IMR-90 (cell line): ENCODE measurements around the gene RPL15. TPM values are rescaled to one million over a fixed set of nuclear protein-coding genes. Genes with fewer than 3 reads are reported as not detected.

Experiments
- ATAC-seq: fragments of 200-7000 bp; cut with Tn5 transposase; 2 replicates; pipeline ENCODE4 v1.9.1; 2020; ENCODE audit warnings: low read depth, mild to moderate bottlenecking, moderate library complexity
- BruUV-seq: library from RNA; stranded (reverse); fragments of 400-500 nt; replicated peaks from 2 replicates; lab custom pipeline; 2021; lab: Mats Ljungman, UMichigan
- CTCF ChIA-PET: fragments of 300-600 bp; formaldehyde crosslinking; extraction: SDS; loops from one replicate; lab custom pipeline; 2021; ENCODE audit warnings: antibody characterized with exemption; lab: Yijun Ruan, JAX
- POLR2A ChIA-PET: fragments of 300-600 bp; sonication (Branson Sonifier 250); formaldehyde crosslinking; loops from one replicate; lab custom pipeline; 2022; ENCODE audit warnings: antibody characterized with exemption; ENCODE audit not compliant: unreplicated experiment; lab: Charles Lee
- DNase-seq: peaks from one replicate; pipeline ENCODE4 v3.0.0; 2013
- H2AFZ ChIP-seq: replicated peaks from 2 replicates; pipeline ENCODE3; 2013; ENCODE audit warnings: low read length, mild to moderate bottlenecking; ENCODE audit not compliant: poor library complexity
- H2AK5ac ChIP-seq: 2 replicates; pipeline ENCODE4 v1.6.1; 2013; ENCODE audit warnings: low read depth, low read length, inconsistent platforms
- H2AK9ac ChIP-seq: replicated peaks from 2 replicates; pipeline ENCODE3; 2013; ENCODE audit warnings: mild to moderate bottlenecking, low read depth, low read length, moderate library complexity; ENCODE audit not compliant: poor library complexity
- H2BK120ac ChIP-seq: 2 replicates; pipeline ENCODE4 v1.6.1; 2013; ENCODE audit warnings: low read depth, low read length, inconsistent platforms
- H2BK15ac ChIP-seq: 3 replicates; pipeline ENCODE4 v1.6.1; 2013; ENCODE audit warnings: low read depth, low read length, inconsistent platforms
- H2BK20ac ChIP-seq: 2 replicates; pipeline ENCODE4 v1.6.1; 2013; ENCODE audit warnings: low read depth, mild to moderate bottlenecking, inconsistent platforms, low read length, moderate library complexity
- H2BK5ac ChIP-seq: 2 replicates; pipeline ENCODE4 v1.6.1; 2013; ENCODE audit warnings: mild to moderate bottlenecking, low read depth, low read length, inconsistent platforms; ENCODE audit not compliant: poor library complexity, severe bottlenecking
- H3K14ac ChIP-seq: replicated peaks from 2 replicates; pipeline ENCODE4 v1.6.1; 2013; ENCODE audit warnings: low read depth, low read length, inconsistent platforms
- H3K18ac ChIP-seq: 2 replicates; pipeline ENCODE4 v1.6.1; 2013; ENCODE audit warnings: low read depth, low read length, control low read depth
- H3K23ac ChIP-seq: 2 replicates; pipeline ENCODE4 v1.6.1; 2013; ENCODE audit warnings: low read depth, low read length, inconsistent platforms
- H3K27ac ChIP-seq: 2 replicates; pipeline ENCODE4 v1.5.1; 2013; ENCODE audit warnings: mild to moderate bottlenecking, control low read depth, low read length; ENCODE audit not compliant: insufficient read depth
- H3K27me3 ChIP-seq: 2 replicates; pipeline ENCODE4 v1.6.1; 2013; ENCODE audit warnings: low read length; ENCODE audit not compliant: control insufficient read depth, insufficient read depth
- H3K36me3 ChIP-seq: 2 replicates; pipeline ENCODE4 v1.6.1; 2013; ENCODE audit warnings: low read length, mixed read lengths; ENCODE audit not compliant: control insufficient read depth, insufficient read depth
- H3K4ac ChIP-seq: 2 replicates; pipeline ENCODE4 v1.6.1; 2013; ENCODE audit warnings: low read depth, low read length, inconsistent platforms
- H3K4me1 ChIP-seq: 2 replicates; pipeline ENCODE4 v1.6.1; 2013; ENCODE audit warnings: low read length, mixed read lengths; ENCODE audit not compliant: control insufficient read depth, insufficient read depth
- H3K4me2 ChIP-seq: 2 replicates; pipeline ENCODE4 v1.6.1; 2013; ENCODE audit warnings: low read depth, mild to moderate bottlenecking, control low read depth, low read length, moderate library complexity
- H3K4me3 ChIP-seq: 2 replicates; pipeline ENCODE4 v1.5.1; 2013; ENCODE audit warnings: low read depth, mild to moderate bottlenecking, control low read depth, low read length, moderate library complexity; ENCODE audit not compliant: insufficient read depth
- H3K56ac ChIP-seq: 2 replicates; pipeline ENCODE4 v1.6.1; 2013; ENCODE audit warnings: low read length, inconsistent platforms; ENCODE audit not compliant: insufficient read depth; ENCODE audit errors: extremely low read depth
- H3K79me1 ChIP-seq, 2 experiments: 2 replicates each; pipeline ENCODE4 v1.6.1; 2013; ENCODE audit warnings: low read length in 2 of 2, inconsistent platforms in 1 of 2, low read depth in 1 of 2
- H3K9ac ChIP-seq: 2 replicates; pipeline ENCODE4 v1.6.1; 2013; ENCODE audit warnings: low read depth, low read length, control low read depth
- H3K9me1 ChIP-seq: 2 replicates; pipeline ENCODE4 v1.6.1; 2013; ENCODE audit warnings: low read length, inconsistent platforms; ENCODE audit not compliant: insufficient read depth
- H3K9me3 ChIP-seq: 2 replicates; pipeline ENCODE4 v1.6.1; 2013; ENCODE audit warnings: low read length; ENCODE audit not compliant: control insufficient read depth, insufficient read depth
- H4K20me1 ChIP-seq: 2 replicates; pipeline ENCODE4 v1.6.1; 2013; ENCODE audit warnings: low read length, inconsistent platforms; ENCODE audit not compliant: insufficient read depth
- H4K5ac ChIP-seq: 2 replicates; pipeline ENCODE4 v1.6.1; 2013; ENCODE audit warnings: mild to moderate bottlenecking, low read depth, low read length, control low read depth
- H4K8ac ChIP-seq, 2 experiments: 2 replicates each; pipeline ENCODE4 v1.6.1; 2013; ENCODE audit warnings: low read depth in 2 of 2, low read length in 2 of 2, control low read depth in 1 of 2, inconsistent platforms in 1 of 2
- H4K91ac ChIP-seq: 2 replicates; pipeline ENCODE4 v1.6.1; 2013; ENCODE audit warnings: low read depth, low read length, inconsistent platforms; ENCODE audit not compliant: insufficient read depth
- BHLHE40 ChIP-seq: fragments of 150-350 bp; IDR thresholded peaks from 2 replicates; pipeline ENCODE4 v1.6.1; 2016; ENCODE audit warnings: mild to moderate bottlenecking, low read depth, low read length
- CEBPB ChIP-seq: IDR thresholded peaks from 2 replicates; pipeline ENCODE4 v1.6.1; 2012; ENCODE audit warnings: low read depth, low read length, improper control_type of control experiment
- CTCF ChIP-seq: conservative IDR thresholded peaks from 2 replicates; pipeline ENCODE4 v1.5.1; 2012; ENCODE audit warnings: mild to moderate bottlenecking, low read depth, low read length, improper control_type of control experiment
- MAFK ChIP-seq: IDR thresholded peaks from 2 replicates; pipeline ENCODE4 v1.6.1; 2012; ENCODE audit warnings: low read depth, low read length, improper control_type of control experiment
- NFE2L2 ChIP-seq: fragments of 150-350 bp; IDR thresholded peaks from 2 replicates; pipeline ENCODE4 v1.6.1; 2016; ENCODE audit warnings: low read depth, mild to moderate bottlenecking, low read length
- RAD21 ChIP-seq: IDR thresholded peaks from 2 replicates; pipeline ENCODE4 v1.6.1; 2012; ENCODE audit warnings: low read length, improper control_type of control experiment
- RCOR1 ChIP-seq: IDR thresholded peaks from 2 replicates; pipeline ENCODE4 v1.6.1; 2012; ENCODE audit warnings: mild to moderate bottlenecking, low read length, improper control_type of control experiment; ENCODE audit not compliant: insufficient replicate concordance
- RFX5 ChIP-seq: IDR thresholded peaks from 2 replicates; pipeline ENCODE4 v1.8.0; 2012; ENCODE audit warnings: low read depth, mild to moderate bottlenecking, low read length, moderate library complexity
- SMC3 ChIP-seq: fragments of 150-350 bp; IDR thresholded peaks from 2 replicates; pipeline ENCODE4 v1.6.1; 2016; ENCODE audit warnings: low read depth, mild to moderate bottlenecking, antibody characterized with exemption, low read length, moderate library complexity
- USF2 ChIP-seq: fragments of 150-350 bp; IDR thresholded peaks from 2 replicates; pipeline ENCODE4 v1.6.1; 2017; ENCODE audit warnings: mild to moderate bottlenecking, antibody characterized with exemption, low read length, low read depth
- WGBS, 2 experiments: methylation state at CpG; one replicate each; pipeline versions ENCODE4 v1.1.5 to v1.1.7; 2013; ENCODE audit warnings: missing lambda C conversion rate in 2 of 2; ENCODE audit not compliant: insufficient read length in 1 of 2; ENCODE audit errors: extremely low coverage in 2 of 2; 5-methylcytosine and 5-hydroxymethylcytosine counted together
- dilution Hi-C: fragments of 300-500 bp; cut with HindIII; formaldehyde crosslinking; loops from one replicate; pipeline ENCODE4 v1.14.3; 2018; ENCODE audit warnings: low sequenced_read_pairs; ENCODE audit not compliant: unreplicated experiment
- in situ Hi-C: fragments of 300-500 bp; cut with MboI; formaldehyde crosslinking; loops from 3 replicates; pipeline ENCODE4 v1.14.3; 2019; ENCODE audit warnings: low sequenced_read_pairs, inconsistent platforms, mixed read lengths
- intact Hi-C: fragments of 100-400 bp; cut with micrococcal nuclease; formaldehyde crosslinking; loops from 2 replicates; pipeline ENCODE4 v1.10.0; 2022
- polyA plus RNA-seq, 3 experiments: library from polyadenylated mRNA; depleted of rRNA; stranded (reverse); fragments of >200 nt; gene quantifications; 2 replicates each; pipeline ENCODE4 v1.2.3, GENCODE V29; 2012; ENCODE audit warnings: low replicate concordance in 1 of 3
- total RNA-seq: library from RNA; depleted of rRNA; stranded (reverse); fragments of >200 nt; gene quantifications from 2 replicates; pipeline ENCODE4 v1.2.3, GENCODE V29; 2012

Gene RPL15
- total and polyA plus RNA-seq, 2 of the 4 experiments (the other 2 are of a cell fraction), result 1,419 to 4,701 TPM

- ChIA-PET POLR2A (no interaction called here), CTCF (interaction anchor here (0.6 kb wide), 1 partner anchor 107 kb away, joined by 3 read pairs; no protein-coding TSS in a partner anchor)
- no peak overlapping the region for H2AK9ac ChIP-seq
- no peak overlapping the region for H3K9ac ChIP-seq
- no peak overlapping the region for H2AK5ac ChIP-seq
- no peak overlapping the region for H2BK15ac ChIP-seq
- H3K36me3 ChIP-seq, result no peaks in the 10 kb centered on the region
- no peak overlapping the region for H3K18ac ChIP-seq
- H3K27me3 ChIP-seq, result no peaks in the 10 kb centered on the region
- ATAC-seq (no peak), DNase-seq (no peak)
- no peak overlapping the region for H3K4me3 ChIP-seq
- no peak overlapping the region for H4K8ac ChIP-seq
- TF ChIP-seq RAD21 (no peak), SMC3 (no peak), USF2 (no peak), BHLHE40 (no peak), CTCF (no peak), CEBPB (no peak), RCOR1 (no peak), NFE2L2 (no peak), RFX5 (no peak), MAFK (no peak)
- H4K5ac ChIP-seq, result no peak overlapping the region
- H2AFZ ChIP-seq, result no peak overlapping the region
- no peak overlapping the region for H2BK20ac ChIP-seq
- H3K4me2 ChIP-seq, result no peak overlapping the region
- in situ Hi-C loops (no loop called here), intact Hi-C loops (no loop called here), dilution Hi-C loops (no loop called here)
- no peaks in the 10 kb centered on the region for H3K9me3 ChIP-seq
- H3K9me1 ChIP-seq, result peaks cover 10% of the 10 kb centered on the region
- H3K4ac ChIP-seq, result no peak overlapping the region
- no TSS peak for BruUV-seq
- no peak overlapping the region for H3K23ac ChIP-seq
- H3K79me1 ChIP-seq, result peaks cover 30 to 54% of the 10 kb centered on the region in 2 experiments; a peak in 3 of 4 replicates
- H4K20me1 ChIP-seq, result peaks cover 43% of the 10 kb centered on the region
- no peak overlapping the region for H2BK5ac ChIP-seq
- no peak overlapping the region for H3K56ac ChIP-seq
- H4K91ac ChIP-seq, result no peak overlapping the region
- no peak overlapping the region for H2BK120ac ChIP-seq
- WGBS, 2 experiments, result no CpG with 5 or more reads among the region's 1 CpG
- H3K27ac ChIP-seq, result no peak overlapping the region
- H3K4me1 ChIP-seq, result peaks cover 14% of the 10 kb centered on the region
- H3K14ac ChIP-seq, result no peak overlapping the region
Observed at GRCh38 chr3:23867838-23868237, 49.1 kb upstream of the RPL15 start.
